AG04450 (cell line): Measurements from ENCODE around the gene MED23. TPM values are rescaled to one million over a fixed set of nuclear protein-coding genes. Genes with fewer than 3 reads are reported as not detected.

ENCODE experiments used
- CTCF ChIA-PET: fragments of 300-600, 350-600 bp; formaldehyde crosslinking; extraction: SDS; loops from one replicate; lab custom pipeline; 2022; ENCODE audit warnings: antibody characterized with exemption, inconsistent platforms; lab: Charles Lee
- POLR2A ChIA-PET: fragments of 350-600 bp; formaldehyde crosslinking; extraction: SDS; loops from one replicate; lab custom pipeline; 2021; ENCODE audit warnings: antibody characterized with exemption, inconsistent platforms; lab: Yijun Ruan, JAX
- DNase-seq: peaks from one replicate; pipeline ENCODE4 v3.0.0-alpha.2; 2011; ENCODE audit warnings: low read depth, low spot score
- H3K27ac ChIP-seq: one replicate; pipeline ENCODE4 v1.5.1; 2012; ENCODE audit warnings: low read depth, low read length, control low read depth
- H3K27me3 ChIP-seq: one replicate; pipeline ENCODE4 v1.6.0; 2012; ENCODE audit warnings: low read length; ENCODE audit not compliant: control insufficient read depth, insufficient read depth
- H3K4me3 ChIP-seq: 2 replicates; pipeline ENCODE4 v1.5.1; 2011; ENCODE audit warnings: mild to moderate bottlenecking, low read depth, low read length, control low read depth
- H3K9me3 ChIP-seq: 2 replicates; pipeline ENCODE4 v1.5.1; 2012; ENCODE audit warnings: low read length; ENCODE audit not compliant: control insufficient read depth, insufficient read depth
- CTCF ChIP-seq: IDR thresholded peaks from 2 replicates; pipeline ENCODE4 v1.5.1; 2011; ENCODE audit warnings: low read depth, low read length, control low read depth, inconsistent platforms
- polyA plus RNA-seq: library from polyadenylated mRNA; depleted of rRNA; stranded (reverse); fragments of >200 nt; gene quantifications from 2 replicates; pipeline ENCODE4 v1.2.3, GENCODE V29; 2011

The MED23 gene
- polyA plus RNA-seq, 1 experiment, result 40.1 TPM

- H3K4me3 ChIP-seq, result no peak within 1 kb of the TSS
- TF ChIP-seq CTCF, result no peak
- ChIA-PET CTCF (interaction anchor here (0.6 to 1.1 kb wide), 2 partner anchors 55 to 85 kb away, joined by 3 read pairs; partner anchors contain the start of gene MED23), POLR2A (no interaction called here)
- DNase-seq, result no peak
- H3K9me3 ChIP-seq, result no peaks in the 10 kb centered on the region
- H3K27ac ChIP-seq, result no peak within 1 kb of the TSS
- no peaks in the 10 kb centered on the region for H3K27me3 ChIP-seq
These were observed 55.2 kb downstream of the MED23 start, which contains the start of gene ARG1 for GRCh38 chr6:131572686-131573415. ARG1 (plus strand) TSS chr6:131573226; CDS start chr6:131573283, 57 bp downstream.

- no peak for DNase-seq
- H3K9me3 ChIP-seq, result no peaks in the 10 kb centered on the region
- no peaks in the 10 kb centered on the region for H3K27me3 ChIP-seq
- no peak for TF ChIP-seq CTCF
- POLR2A ChIA-PET, result no interaction called here
- H3K4me3 ChIP-seq, result no peak overlapping the region
- CTCF ChIA-PET, result no interaction called here
- H3K27ac ChIP-seq, result no peak overlapping the region
These were observed 59.3 kb downstream of the MED23 start for GRCh38 chr6:131568726-131569125.

- Histone ChIP-seq H3K9me3 (no peaks in the 10 kb centered on the region), H3K4me3 (no peak overlapping the region), H3K27ac (no peak overlapping the region), H3K27me3 (no peaks in the 10 kb centered on the region)
- TF ChIP-seq CTCF, result no peak
- no peak for DNase-seq
- POLR2A ChIA-PET, result interaction anchor here (0.7 kb wide), 1 partner anchor 675 kb away, joined by 3 read pairs; no protein-coding TSS in a partner anchor
- CTCF ChIA-PET, result interaction anchor here (1.5 kb wide), 1 partner anchor 63 kb away, joined by 4 read pairs; the partner anchor contains the start of gene MED23
These were observed 63.0 kb downstream of the MED23 start for GRCh38 chr6:131565056-131565455.

GRCh38 chr6:131561925-131562707 lies 65.9 kb downstream of the MED23 start:
- no peak for TF ChIP-seq CTCF
- ChIA-PET POLR2A (no interaction called here), CTCF (no interaction called here)
- Histone ChIP-seq H3K27ac (no peak overlapping the region), H3K9me3 (no peaks in the 10 kb centered on the region), H3K4me3 (no peak overlapping the region), H3K27me3 (no peaks in the 10 kb centered on the region)
- DNase-seq, result no peak
